ENCODE data around the gene OGN.

Gene OGN

GRCh38 chr9:92342825-92343488, 61.4 kb downstream of the OGN start:
- no peak for DNase-seq

- no peak for DNase-seq
Measured at GRCh38 chr9:92341578-92341977, 62.8 kb downstream of the OGN start.

- no peak for DNase-seq
Measured at GRCh38 chr9:92333282-92333634, 71.1 kb downstream of the OGN start.
